ENCODE measurements around the gene SUN5.

- TF ChIP-seq CTCF (IDR thresholded peaks at IDR 0.05; ENCODE audit: control extremely low read depth in 1 of 3, insufficient read depth in 1 of 3, low read depth in 1 of 3, low read length in 3 of 3) = no peak
- TF ChIP-seq KDM4A (IDR thresholded peaks at IDR 0.05; ENCODE audit: low read depth, low read length, severe bottlenecking) = no peak
- no peak for TF ChIP-seq SRF (IDR thresholded peaks at IDR 0.05; ENCODE audit: low read depth, low read length)
- no peak for TF ChIP-seq BRCA1 (IDR thresholded peaks at IDR 0.05; ENCODE audit: low read depth, low read length)
- TF ChIP-seq MAX (IDR thresholded peaks at IDR 0.05) = no peak
- TF ChIP-seq TAF1 (IDR thresholded peaks at IDR 0.05; ENCODE audit: low read depth, low read length) = no peak
- TF ChIP-seq JUND (IDR thresholded peaks at IDR 0.05; ENCODE audit: low read length) = no peak
- TF ChIP-seq SP4 (IDR thresholded peaks at IDR 0.05; ENCODE audit: low read length) = no peak
These were observed 69.7 kb downstream of the SUN5 start for GRCh38 chr20:32934580-32934979.
